ENCODE results near the gene CAPN15. TPM values are rescaled to one million over a fixed set of nuclear protein-coding genes. Genes with fewer than 3 reads are reported as not detected.

Gene CAPN15
- total RNA-seq, 1 experiment from 2014 or later, result 26.7 TPM

GRCh38 chr16:553601-554296 lies 26.2 kb downstream of the CAPN15 start:
- DNase-seq, result peak; percentile 44
- H3K79me2 ChIP-seq (ENCODE audit: low read length), result no peaks in the 10 kb centered on the region
- no peak overlapping the region for H3K9ac ChIP-seq (ENCODE audit: low read length)
- H3K4me3 ChIP-seq (ENCODE audit: low read length), result no peak overlapping the region
- H3K4me2 ChIP-seq (ENCODE audit: low read depth, low read length, poor library complexity, severe bottlenecking), result no peak overlapping the region
- no peaks in the 10 kb centered on the region for H3K9me3 ChIP-seq (ENCODE audit: low read length)
- H4K20me1 ChIP-seq (ENCODE audit: insufficient read depth, low read depth, low read length), result 0 out of 2 replicates have a peak, but pooled peaks cover 6% of the 10 kb centered on the region
- H2AFZ ChIP-seq (ENCODE audit: low read length), result no peak overlapping the region
- peaks cover 23% of the 10 kb centered on the region for H3K4me1 ChIP-seq (ENCODE audit: low read length)
- no peaks in the 10 kb centered on the region for H3K27me3 ChIP-seq (ENCODE audit: low read length)
- H3K36me3 ChIP-seq (ENCODE audit: insufficient read depth, low read length), result no peaks in the 10 kb centered on the region
- H3K9me2 ChIP-seq (replicated peaks; ENCODE audit: insufficient read depth, low read length), result no peaks in the 10 kb centered on the region
- H3K27ac ChIP-seq (ENCODE audit: low read length), result no peak overlapping the region

- no peaks in the 10 kb centered on the region for H3K9me3 ChIP-seq (ENCODE audit: low read length)
- H3K4me1 ChIP-seq (ENCODE audit: low read length), result peaks cover 28% of the 10 kb centered on the region
- H3K79me2 ChIP-seq (ENCODE audit: low read length), result no peaks in the 10 kb centered on the region
- no peak overlapping the region for H3K27ac ChIP-seq (ENCODE audit: low read length)
- no peaks in the 10 kb centered on the region for H3K9me2 ChIP-seq (replicated peaks; ENCODE audit: insufficient read depth, low read length)
- H4K20me1 ChIP-seq (ENCODE audit: insufficient read depth, low read depth, low read length), result 0 out of 2 replicates have a peak, but pooled peaks cover 8% of the 10 kb centered on the region
- no peak overlapping the region for H3K4me3 ChIP-seq (ENCODE audit: low read length)
- H3K4me2 ChIP-seq (ENCODE audit: low read depth, low read length, poor library complexity, severe bottlenecking), result no peak overlapping the region
- no peak for DNase-seq
- H3K27me3 ChIP-seq (ENCODE audit: low read length), result no peaks in the 10 kb centered on the region
- H3K9ac ChIP-seq (ENCODE audit: low read length), result no peak overlapping the region
- H2AFZ ChIP-seq (ENCODE audit: low read length), result no peak overlapping the region
- H3K36me3 ChIP-seq (ENCODE audit: insufficient read depth, low read length), result no peaks in the 10 kb centered on the region
These were observed 26.7 kb downstream of the CAPN15 start for GRCh38 chr16:554297-554621.

GRCh38 chr16:554640-555365 lies 27.3 kb downstream of the CAPN15 start:
- no peak overlapping the region for H3K4me3 ChIP-seq (ENCODE audit: low read length)
- no peak overlapping the region for H3K4me2 ChIP-seq (ENCODE audit: low read depth, low read length, poor library complexity, severe bottlenecking)
- no peak overlapping the region for H2AFZ ChIP-seq (ENCODE audit: low read length)
- H3K9me3 ChIP-seq (ENCODE audit: low read length), result no peaks in the 10 kb centered on the region
- H3K9me2 ChIP-seq (replicated peaks; ENCODE audit: insufficient read depth, low read length), result no peaks in the 10 kb centered on the region
- H3K36me3 ChIP-seq (ENCODE audit: insufficient read depth, low read length), result no peaks in the 10 kb centered on the region
- H3K9ac ChIP-seq (ENCODE audit: low read length), result no peak overlapping the region
- H3K79me2 ChIP-seq (ENCODE audit: low read length), result no peaks in the 10 kb centered on the region
- H4K20me1 ChIP-seq (ENCODE audit: insufficient read depth, low read depth, low read length), result 0 out of 2 replicates have a peak, but pooled peaks cover 10% of the 10 kb centered on the region
- H3K27ac ChIP-seq (ENCODE audit: low read length), result no peak overlapping the region
- no peaks in the 10 kb centered on the region for H3K27me3 ChIP-seq (ENCODE audit: low read length)
- no peak for DNase-seq
- peaks cover 29% of the 10 kb centered on the region for H3K4me1 ChIP-seq (ENCODE audit: low read length)

GRCh38 chr16:555528-556473 lies 28.3 kb downstream of the CAPN15 start:
- H3K9me3 ChIP-seq (ENCODE audit: low read length), result no peaks in the 10 kb centered on the region
- H3K27ac ChIP-seq (ENCODE audit: low read length), result no peak overlapping the region
- H3K27me3 ChIP-seq (ENCODE audit: low read length), result no peaks in the 10 kb centered on the region
- no peak overlapping the region for H2AFZ ChIP-seq (ENCODE audit: low read length)
- no peaks in the 10 kb centered on the region for H3K79me2 ChIP-seq (ENCODE audit: low read length)
- no peak for DNase-seq
- H3K4me3 ChIP-seq (ENCODE audit: low read length), result no peak overlapping the region
- H3K4me1 ChIP-seq (ENCODE audit: low read length), result peaks cover 29% of the 10 kb centered on the region
- no peak overlapping the region for H3K9ac ChIP-seq (ENCODE audit: low read length)
- H3K36me3 ChIP-seq (ENCODE audit: insufficient read depth, low read length), result no peaks in the 10 kb centered on the region
- no peaks in the 10 kb centered on the region for H3K9me2 ChIP-seq (replicated peaks; ENCODE audit: insufficient read depth, low read length)
- no peak overlapping the region for H3K4me2 ChIP-seq (ENCODE audit: low read depth, low read length, poor library complexity, severe bottlenecking)
- H4K20me1 ChIP-seq (ENCODE audit: insufficient read depth, low read depth, low read length), result 0 out of 2 replicates have a peak, but pooled peaks cover 10% of the 10 kb centered on the region

- H2AFZ ChIP-seq (ENCODE audit: low read length), result no peak overlapping the region
- no peak overlapping the region for H3K9ac ChIP-seq (ENCODE audit: low read length)
- no peaks in the 10 kb centered on the region for H3K9me2 ChIP-seq (replicated peaks; ENCODE audit: insufficient read depth, low read length)
- no peaks in the 10 kb centered on the region for H3K36me3 ChIP-seq (ENCODE audit: insufficient read depth, low read length)
- 0 out of 2 replicates have a peak, but pooled peaks cover 10% of the 10 kb centered on the region for H4K20me1 ChIP-seq (ENCODE audit: insufficient read depth, low read depth, low read length)
- H3K27me3 ChIP-seq (ENCODE audit: low read length), result no peaks in the 10 kb centered on the region
- no peak for DNase-seq
- H3K9me3 ChIP-seq (ENCODE audit: low read length), result no peaks in the 10 kb centered on the region
- no peaks in the 10 kb centered on the region for H3K79me2 ChIP-seq (ENCODE audit: low read length)
- H3K4me1 ChIP-seq (ENCODE audit: low read length), result peaks cover 29% of the 10 kb centered on the region
- peak overlapping the region; percentile 63 for H3K4me2 ChIP-seq (ENCODE audit: low read depth, low read length, poor library complexity, severe bottlenecking)
- H3K27ac ChIP-seq (ENCODE audit: low read length), result peak overlapping the region; percentile 71; the same call in 1 of the 2 replicates
- no peak overlapping the region for H3K4me3 ChIP-seq (ENCODE audit: low read length)
These were observed 29.1 kb downstream of the CAPN15 start for GRCh38 chr16:556474-557173.

GRCh38 chr16:557463-558297 lies 30.2 kb downstream of the CAPN15 start:
- Histone ChIP-seq H2AFZ (ENCODE audit: low read length) (no peak overlapping the region), H3K4me2 (ENCODE audit: low read depth, low read length, poor library complexity, severe bottlenecking) (peak overlapping the region; percentile 63), H3K4me1 (ENCODE audit: low read length) (peaks cover 29% of the 10 kb centered on the region), H3K9me2 (replicated peaks; ENCODE audit: insufficient read depth, low read length) (no peaks in the 10 kb centered on the region), H3K9ac (ENCODE audit: low read length) (peak overlapping the region; percentile 50), H3K4me3 (ENCODE audit: low read length) (peak overlapping the region; percentile 28; the same call in 1 of the 2 replicates), H3K27ac (ENCODE audit: low read length) (peak overlapping the region; percentile 71), H4K20me1 (ENCODE audit: insufficient read depth, low read depth, low read length) (0 out of 2 replicates have a peak, but pooled peaks cover 10% of the 10 kb centered on the region), H3K27me3 (ENCODE audit: low read length) (no peaks in the 10 kb centered on the region), H3K36me3 (ENCODE audit: insufficient read depth, low read length) (no peaks in the 10 kb centered on the region), H3K79me2 (ENCODE audit: low read length) (no peaks in the 10 kb centered on the region), H3K9me3 (ENCODE audit: low read length) (no peaks in the 10 kb centered on the region)
- DNase-seq, result peak; percentile 70
